Esophagus muscularis mucosa (tissue), 4 donors: ENCODE measurements around the gene SH3BP5L. TPM values are rescaled to one million over a fixed set of nuclear protein-coding genes. Genes with fewer than 3 reads are reported as not detected.

Source experiments
- DNase-seq: peaks from one replicate; pipeline ENCODE4 v3.0.0-alpha.2; 2017; ENCODE audit errors: extremely low spot score
- H3K27ac ChIP-seq, 4 donors: fragments of 200-600 bp; sonication (generic); replicated peaks in 1 of 4; 1 replicate in 3 of 4; 2 replicates in 1 of 4; pipeline ENCODE4 v1.5.1; 2016 to 2019; ENCODE audit warnings: mild to moderate bottlenecking in 1 of 4
- H3K27me3 ChIP-seq, 4 donors: fragments of 200-600 bp; sonication (generic); one replicate each; pipeline versions ENCODE4 v1.5.1 to v1.6.0; 2016 to 2019
- H3K36me3 ChIP-seq, 4 donors: fragments of 200-600 bp; sonication (generic); one replicate each; pipeline ENCODE4 v1.5.1; 2016 to 2019
- H3K4me1 ChIP-seq, 4 donors: fragments of 200-600 bp; sonication (generic); one replicate each; pipeline ENCODE4 v1.5.1; 2016 to 2019
- H3K4me3 ChIP-seq, 4 donors: fragments of 200-600 bp; sonication (generic); 1 replicate in 2 of 4; 2 replicates in 2 of 4; pipeline ENCODE4 v1.5.1; 2016 to 2019; ENCODE audit warnings: mild to moderate bottlenecking in 4 of 4, moderate library complexity in 1 of 4
- H3K9me3 ChIP-seq, 4 donors: fragments of 200-600 bp; sonication (generic); 1 replicate in 3 of 4; 2 replicates in 1 of 4; pipeline ENCODE4 v1.5.1; 2016 to 2019
- CTCF ChIP-seq, 3 experiments: fragments of 200-600 bp in 2 of 3; fragments of 450-650 bp in 1 of 3; sonication (generic) in 2 of 3; IDR thresholded peaks; one replicate each; pipeline ENCODE4 v1.5.1; 2017 to 2019; ENCODE audit warnings: antibody characterized with exemption in 3 of 3, mild to moderate bottlenecking in 2 of 3, moderate library complexity in 1 of 3
- EP300 ChIP-seq: sonication (generic); formaldehyde crosslinking; IDR thresholded peaks from one replicate; pipeline ENCODE4 v1.6.1; 2017; ENCODE audit warnings: antibody characterized with exemption
- POLR2A ChIP-seq: fragments of 450-650 bp; IDR thresholded peaks from one replicate; pipeline ENCODE4 v1.6.1; 2017; ENCODE audit warnings: antibody characterized with exemption, moderate library complexity, mild to moderate bottlenecking, low read depth
- POLR2AphosphoS5 ChIP-seq, 2 donors: sonication (generic); formaldehyde crosslinking; IDR thresholded peaks; one replicate each; pipeline ENCODE4 v1.6.1; 2017; ENCODE audit warnings: antibody characterized with exemption in 2 of 2
- WGBS: methylation state at CpG from one replicate; pipeline ENCODE4 v1.1.5; 2018; 5-methylcytosine and 5-hydroxymethylcytosine counted together
- intact Hi-C: fragments of 100-400 bp; cut with DNase I; formaldehyde crosslinking; loops from one replicate; pipeline ENCODE4 v1.15.1; 2023
- total RNA-seq, 4 donors: library from RNA; depleted of rRNA; stranded (reverse); fragments of >200 nt; gene quantifications; one replicate each; pipeline versions ENCODE4 v1.1.0 to v1.2.1, GENCODE V29; 2016

The SH3BP5L gene
- total RNA-seq, 4 donors from 2014 or later, result 19.9 to 36.2 (median 28.3) TPM

DNA sequence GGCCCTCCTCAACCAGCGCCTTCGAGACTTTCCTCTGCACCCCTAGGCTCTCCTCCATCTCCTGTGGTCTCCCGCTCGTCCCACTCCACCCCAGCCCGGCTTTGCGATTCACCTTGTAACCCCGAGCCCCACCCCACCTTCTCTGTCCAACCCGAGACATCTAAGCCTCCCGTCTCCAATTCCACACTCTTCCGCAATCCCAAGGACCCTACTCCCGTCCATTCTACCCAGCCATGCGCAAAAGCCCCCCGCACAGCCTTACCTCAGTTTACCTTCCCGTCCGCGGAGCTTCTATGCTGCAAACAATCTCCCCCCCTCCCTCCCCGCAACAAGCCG lies 174 bp downstream of the SH3BP5L start:
- 2% methylated on average over 18 of the region's 18 CpGs for WGBS

DNA sequence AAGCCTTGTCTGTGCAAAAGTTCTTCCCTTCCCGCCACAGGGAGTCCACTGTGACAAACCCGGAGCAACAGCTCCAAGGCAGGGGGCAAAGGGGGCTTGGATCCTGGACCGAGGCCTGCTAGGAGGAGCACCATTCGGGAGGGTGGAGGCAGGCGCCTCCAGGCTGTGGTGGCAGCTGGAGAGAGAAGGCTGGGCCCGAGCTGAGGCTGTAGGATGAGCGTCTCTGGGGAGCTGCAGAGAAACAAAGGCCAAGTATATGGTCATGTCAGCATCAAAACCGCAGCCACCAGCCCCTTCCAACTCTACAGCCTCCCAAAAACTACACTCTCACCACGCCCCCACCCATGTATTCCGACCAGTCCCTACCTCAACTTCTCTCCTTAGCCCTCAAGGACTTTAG lies 579 bp downstream of the SH3BP5L start:
- no peaks in the 10 kb centered on the region for H3K9me3 ChIP-seq
- 31% methylated on average over 10 of the region's 10 CpGs for WGBS
- TF ChIP-seq POLR2AphosphoS5 (IDR thresholded peaks at IDR 0.05) (no peak), CTCF (IDR thresholded peaks at IDR 0.05) (no peak), EP300 (no peak), POLR2A (no peak)
- peaks cover 0 to 36% (median 13%) of the 10 kb centered on the region in 4 donors for H3K36me3 ChIP-seq
- H3K4me3 ChIP-seq, result peak overlapping the region; percentile 68 to 88 (median 82)
- no peak for DNase-seq
- peak overlapping the region; percentile 90 to 94 (median 92) for H3K27ac ChIP-seq
- H3K4me1 ChIP-seq, result peaks cover 52 to 63% (median 61%) of the 10 kb centered on the region in 4 donors
- intact Hi-C loops, result no loop called here
- no peaks in the 10 kb centered on the region for H3K27me3 ChIP-seq

More for the DNA sequence above, 174 bp downstream of the SH3BP5L start:
- Histone ChIP-seq H3K27ac (peak overlapping the region; percentile 90 to 94 (median 92)), H3K4me3 (peak overlapping the region; percentile 68 to 88 (median 82)), H3K36me3 (peaks cover 0 to 34% (median 9%) of the 10 kb centered on the region in 4 donors), H3K27me3 (no peaks in the 10 kb centered on the region), H3K9me3 (no peaks in the 10 kb centered on the region), H3K4me1 (peaks cover 52 to 59% (median 57%) of the 10 kb centered on the region in 4 donors)
- intact Hi-C loops, result no loop called here
- DNase-seq, result no peak
- TF ChIP-seq POLR2A, result peak; percentile 36
- TF ChIP-seq POLR2AphosphoS5 (IDR thresholded peaks at IDR 0.05), result no peak

GRCh38 chr1:248824701-248825100 lies 1.0 kb downstream of the SH3BP5L start:
- peaks cover 0 to 40% (median 15%) of the 10 kb centered on the region in 4 donors for H3K36me3 ChIP-seq
- DNase-seq, result no peak
- TF ChIP-seq POLR2AphosphoS5 (IDR thresholded peaks at IDR 0.05), result no peak
- no peak for TF ChIP-seq EP300
- TF ChIP-seq CTCF (IDR thresholded peaks at IDR 0.05), result no peak
- no peak for TF ChIP-seq POLR2A
- intact Hi-C loops, result no loop called here
- H3K27me3 ChIP-seq, result no peaks in the 10 kb centered on the region
- no peaks in the 10 kb centered on the region for H3K9me3 ChIP-seq
- 80% methylated on average over 2 of the region's 3 CpGs for WGBS
- peak overlapping the region; percentile 68 to 88 (median 82) for H3K4me3 ChIP-seq
- H3K4me1 ChIP-seq, result peaks cover 52 to 65% (median 64%) of the 10 kb centered on the region in 4 donors
- H3K27ac ChIP-seq, result peak overlapping the region; percentile 90 to 94 (median 92)

GRCh38 chr1:248824301-248824700 lies 1.4 kb downstream of the SH3BP5L start:
- TF ChIP-seq CTCF (IDR thresholded peaks at IDR 0.05), result no peak
- no peak for TF ChIP-seq EP300
- no peak for TF ChIP-seq POLR2AphosphoS5 (IDR thresholded peaks at IDR 0.05)
- no peak for TF ChIP-seq POLR2A
- Histone ChIP-seq H3K27me3 (no peaks in the 10 kb centered on the region), H3K4me1 (peaks cover 52 to 66% (median 65%) of the 10 kb centered on the region in 4 donors), H3K27ac (peak overlapping the region in 2 of 4 donors; percentile 90 to 94), H3K4me3 (peak overlapping the region; percentile 68 to 88 (median 82)), H3K9me3 (no peaks in the 10 kb centered on the region), H3K36me3 (peaks cover 0 to 41% (median 15%) of the 10 kb centered on the region in 4 donors)
- DNase-seq, result no peak
- WGBS, result 100% methylated on average over 1 of the region's 1 CpG
- intact Hi-C loops, result no loop called here

GRCh38 chr1:248823517-248824001 lies 2.2 kb downstream of the SH3BP5L start:
- Histone ChIP-seq H3K4me1 (peaks cover 56 to 74% (median 73%) of the 10 kb centered on the region in 4 donors), H3K4me3 (peak overlapping the region in 3 of 4 donors; percentile 68 to 83 (median 80)), H3K9me3 (no peaks in the 10 kb centered on the region), H3K36me3 (peaks cover 0 to 41% (median 17%) of the 10 kb centered on the region in 4 donors), H3K27me3 (no peaks in the 10 kb centered on the region), H3K27ac (no peak overlapping the region)
- no peak for TF ChIP-seq EP300
- TF ChIP-seq POLR2AphosphoS5 (IDR thresholded peaks at IDR 0.05), result no peak
- no peak for TF ChIP-seq POLR2A
- TF ChIP-seq CTCF (IDR thresholded peaks at IDR 0.05), result no peak
- WGBS, result 70% methylated on average over 2 of the region's 2 CpGs
- DNase-seq, result no peak
- intact Hi-C loops, result no loop called here
